Natural killer cell treated with Interleukin-12 subunit alpha and Interleukin-12 subunit beta and Interleukin-15 and Interleukin-18, amount 100 ng/mL, for 72 hours (primary cell): ENCODE results near the gene PRG2. TPM values are rescaled to one million over a fixed set of nuclear protein-coding genes. Genes with fewer than 3 reads are reported as not detected.

Source experiments
- ATAC-seq, 2 donors: fragments of 150-1000 bp; cut with Tn5 transposase in 1 of 2; sonication (Bioruptor Pico), chemical (Tn5 transposase) in 1 of 2; 2 replicates each; pipeline ENCODE4 v1.10.0; 2021
- DNase-seq: peaks from one replicate; pipeline ENCODE4 v3.0.0; 2022; ENCODE audit warnings: low spot score
- H3K27ac Mint-ChIP-seq, 2 donors: 1 replicate in 1 of 2; 2 replicates in 1 of 2; pipeline ENCODE4 v1.8.0; 2022; ENCODE audit warnings: mixed read lengths in 2 of 2, mild to moderate bottlenecking in 1 of 2, moderate library complexity in 1 of 2
- H3K27me3 Mint-ChIP-seq, 2 donors: 1 replicate in 1 of 2; 2 replicates in 1 of 2; pipeline ENCODE4 v1.8.0; 2022; ENCODE audit warnings: mixed read lengths in 2 of 2
- H3K36me3 Mint-ChIP-seq: one replicate; pipeline ENCODE4 v1.8.0; 2022; ENCODE audit warnings: mixed read lengths
- H3K4me1 Mint-ChIP-seq, 2 donors: 1 replicate in 1 of 2; 2 replicates in 1 of 2; pipeline ENCODE4 v1.8.0; 2022; ENCODE audit warnings: low read depth in 2 of 2, mixed read lengths in 2 of 2, mild to moderate bottlenecking in 1 of 2
- H3K4me3 Mint-ChIP-seq: one replicate; pipeline ENCODE4 v1.8.0; 2022; ENCODE audit warnings: mixed read lengths
- H3K9me3 Mint-ChIP-seq: 2 replicates; pipeline ENCODE4 v1.8.0; 2022; ENCODE audit warnings: mixed read lengths
- total RNA-seq, 2 donors: library from RNA; stranded (reverse); gene quantifications; one replicate each; pipeline ENCODE4 v1.2.3, GENCODE V29; 2022

PRG2 gene
- total RNA-seq, 2 donors from 2014 or later: 1.4 to 2.3 TPM

DNA sequence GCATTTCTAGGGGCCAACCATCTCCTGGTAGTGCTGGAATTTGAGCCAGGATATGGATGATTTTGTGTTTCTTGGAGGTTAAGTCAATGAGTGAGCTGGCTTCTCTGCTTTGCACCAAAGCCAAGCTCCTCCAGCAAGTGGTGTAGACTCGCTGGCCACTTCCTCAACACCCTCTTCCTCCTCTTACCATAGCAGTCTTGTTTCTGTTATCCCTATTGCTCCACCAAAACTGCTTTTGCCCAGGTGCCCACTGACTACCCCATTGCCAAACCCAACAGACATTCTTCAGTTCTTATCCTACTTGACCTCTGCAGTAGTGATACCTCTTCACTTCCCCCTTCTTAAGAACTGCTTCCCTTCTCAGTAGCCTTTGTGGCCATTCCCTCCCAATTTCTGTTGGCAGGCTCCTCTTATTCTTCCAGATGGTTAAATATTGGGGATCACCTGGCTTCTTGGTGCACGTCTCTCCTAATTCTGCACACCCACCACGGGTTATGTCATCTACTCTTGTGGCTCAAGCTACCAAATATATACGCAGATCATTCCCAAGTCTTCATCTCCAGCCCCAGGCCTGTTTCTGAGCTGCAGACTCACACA, 7.0 kb upstream of the PRG2 start:
- Mint-ChIP-seq H3K27me3 (peaks cover 0 to 1% of the 10 kb centered on the region in 2 donors), H3K36me3 (no peaks in the 10 kb centered on the region), H3K4me3 (no peak overlapping the region), H3K27ac (no peak overlapping the region), H3K9me3 (no peaks in the 10 kb centered on the region), H3K4me1 (no peaks in the 10 kb centered on the region)
- DNase-seq (no peak), ATAC-seq (no peak)

DNA sequence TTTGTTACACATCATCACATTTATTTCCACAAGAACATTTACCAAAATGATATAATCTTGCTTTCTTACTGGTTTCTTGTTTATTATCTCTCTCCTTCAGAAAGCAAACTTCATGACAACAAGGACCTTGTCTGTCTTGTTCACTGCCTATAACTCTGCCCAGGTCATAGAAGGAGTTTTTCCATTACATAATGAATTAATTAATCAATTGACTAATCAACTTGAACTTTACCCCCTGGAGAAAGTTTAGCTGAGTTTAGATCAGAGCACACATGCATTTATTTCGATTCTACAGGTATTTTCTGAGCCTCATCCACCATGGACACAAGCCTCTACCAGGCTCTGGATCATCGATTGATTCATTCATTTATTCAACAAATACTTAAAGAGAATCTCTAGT, 6.3 kb upstream of the PRG2 start:
- no peak overlapping the region for H3K27ac Mint-ChIP-seq
- H3K36me3 Mint-ChIP-seq: no peaks in the 10 kb centered on the region
- H3K27me3 Mint-ChIP-seq: peaks cover 0 to 6% of the 10 kb centered on the region in 2 donors
- DNase-seq (no peak), ATAC-seq (no peak)
- no peak overlapping the region for H3K4me3 Mint-ChIP-seq
- H3K9me3 Mint-ChIP-seq: no peaks in the 10 kb centered on the region
- no peaks in the 10 kb centered on the region for H3K4me1 Mint-ChIP-seq

- Mint-ChIP-seq H3K27ac (no peak overlapping the region), H3K36me3 (no peaks in the 10 kb centered on the region), H3K9me3 (no peaks in the 10 kb centered on the region), H3K27me3 (peaks cover 0 to 6% of the 10 kb centered on the region in 2 donors), H3K4me3 (no peak overlapping the region), H3K4me1 (no peaks in the 10 kb centered on the region)
- DNase-seq (no peak), ATAC-seq (no peak)
These were observed 5.6 kb upstream of the PRG2 start for GRCh38 chr11:57395905-57396623.

GRCh38 chr11:57394203-57394965, 3.9 kb upstream of the PRG2 start:
- Mint-ChIP-seq H3K4me1 (peaks cover 0 to 4% of the 10 kb centered on the region in 2 donors), H3K36me3 (no peaks in the 10 kb centered on the region), H3K27ac (no peak overlapping the region), H3K9me3 (no peaks in the 10 kb centered on the region), H3K4me3 (no peak overlapping the region), H3K27me3 (peaks cover 6 to 10% of the 10 kb centered on the region in 2 donors)
- DNase-seq (no peak), ATAC-seq (no peak)

DNA sequence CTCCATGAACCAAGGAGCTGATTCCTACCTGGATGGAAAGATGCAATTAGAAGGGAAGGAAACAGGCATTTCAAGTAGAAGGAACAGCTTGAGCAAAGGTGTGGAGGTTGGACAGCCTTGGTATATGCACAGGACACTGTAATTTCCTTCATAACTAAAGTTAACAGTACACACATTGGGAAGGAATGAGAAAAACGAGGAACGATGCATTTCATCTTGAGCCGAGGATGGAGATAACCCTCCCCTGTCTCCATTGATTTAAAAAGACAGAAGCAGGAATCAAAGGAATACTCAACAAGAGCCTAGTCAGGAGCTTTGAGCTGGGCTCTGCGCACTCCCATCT, 2.3 kb upstream of the PRG2 start:
- peaks cover 0 to 5% of the 10 kb centered on the region in 2 donors for H3K4me1 Mint-ChIP-seq
- H3K9me3 Mint-ChIP-seq: no peaks in the 10 kb centered on the region
- H3K36me3 Mint-ChIP-seq: no peaks in the 10 kb centered on the region
- DNase-seq: no peak
- H3K4me3 Mint-ChIP-seq: no peak overlapping the region
- ATAC-seq: no peak
- no peak overlapping the region for H3K27ac Mint-ChIP-seq
- H3K27me3 Mint-ChIP-seq: peaks cover 9 to 13% of the 10 kb centered on the region in 2 donors

DNA sequence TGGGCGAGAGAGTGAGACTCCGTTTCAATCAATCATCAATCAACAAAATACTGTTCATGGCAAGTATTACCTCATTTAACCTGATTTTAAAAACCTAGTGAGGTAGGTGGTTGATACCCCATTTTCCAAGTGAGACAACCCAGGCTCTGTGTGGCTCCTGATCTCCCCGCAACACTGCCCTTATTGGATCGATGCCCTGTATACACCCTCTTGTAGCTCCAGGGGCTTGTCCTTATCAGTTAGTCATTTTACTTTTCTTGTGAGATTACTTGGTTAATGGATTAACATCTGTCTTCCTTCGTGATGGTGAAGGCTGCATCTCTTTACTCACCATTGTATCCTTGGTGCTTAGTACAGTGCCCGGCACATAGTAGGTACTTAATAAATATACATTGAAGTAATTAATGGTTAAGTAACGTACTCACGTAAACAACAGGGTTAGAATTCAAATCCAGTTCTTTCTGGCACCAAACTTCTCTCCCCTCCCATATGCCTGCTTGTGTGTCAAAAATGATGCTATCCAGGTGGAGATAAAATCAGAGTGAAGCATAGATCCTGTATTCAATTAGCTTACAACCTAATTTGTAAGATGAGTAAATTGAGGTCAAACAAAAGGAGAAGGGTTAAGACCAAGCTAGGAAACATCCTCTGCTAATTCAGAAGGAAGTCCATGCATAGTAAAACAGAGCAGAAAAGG, 1.8 kb upstream of the PRG2 start:
- Mint-ChIP-seq H3K36me3 (no peaks in the 10 kb centered on the region), H3K4me1 (peaks cover 0 to 5% of the 10 kb centered on the region in 2 donors), H3K4me3 (no peak overlapping the region), H3K9me3 (no peaks in the 10 kb centered on the region), H3K27ac (no peak overlapping the region), H3K27me3 (peaks cover 9 to 13% of the 10 kb centered on the region in 2 donors)
- no peak for ATAC-seq
- DNase-seq: no peak

DNA sequence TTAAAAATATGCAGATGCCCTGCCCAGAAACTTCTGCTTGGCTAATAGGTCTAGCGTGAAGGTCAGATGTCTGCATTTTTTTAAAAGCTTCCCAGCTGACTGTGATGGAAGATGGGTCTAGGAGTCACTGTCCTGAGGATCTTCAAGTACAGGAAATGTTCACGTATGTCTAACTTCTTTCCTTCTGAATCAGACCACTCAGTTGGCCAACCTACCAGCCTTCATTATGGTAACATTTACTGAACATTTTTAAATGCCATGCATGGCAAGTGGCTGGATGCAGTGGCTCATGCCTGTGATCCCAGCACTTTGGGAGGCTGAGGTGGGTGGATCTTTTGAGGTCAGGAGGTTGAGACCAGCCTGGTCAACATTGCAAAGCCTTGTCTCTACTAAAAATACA, 1.1 kb upstream of the PRG2 start:
- H3K27ac Mint-ChIP-seq: no peak overlapping the region
- H3K36me3 Mint-ChIP-seq: no peaks in the 10 kb centered on the region
- DNase-seq (no peak), ATAC-seq (no peak)
- H3K4me1 Mint-ChIP-seq: peaks cover 0 to 5% of the 10 kb centered on the region in 2 donors
- H3K27me3 Mint-ChIP-seq: peaks cover 9 to 13% of the 10 kb centered on the region in 2 donors
- no peaks in the 10 kb centered on the region for H3K9me3 Mint-ChIP-seq
- no peak overlapping the region for H3K4me3 Mint-ChIP-seq

GRCh38 chr11:57391111-57391510, 661 bp upstream of the PRG2 start:
- ATAC-seq: no peak
- no peak overlapping the region for H3K27ac Mint-ChIP-seq
- H3K27me3 Mint-ChIP-seq: peaks cover 10 to 13% of the 10 kb centered on the region in 2 donors
- H3K4me3 Mint-ChIP-seq: no peak overlapping the region
- no peaks in the 10 kb centered on the region for H3K36me3 Mint-ChIP-seq
- H3K4me1 Mint-ChIP-seq: peaks cover 0 to 5% of the 10 kb centered on the region in 2 donors
- DNase-seq: no peak
- H3K9me3 Mint-ChIP-seq: no peaks in the 10 kb centered on the region

DNA sequence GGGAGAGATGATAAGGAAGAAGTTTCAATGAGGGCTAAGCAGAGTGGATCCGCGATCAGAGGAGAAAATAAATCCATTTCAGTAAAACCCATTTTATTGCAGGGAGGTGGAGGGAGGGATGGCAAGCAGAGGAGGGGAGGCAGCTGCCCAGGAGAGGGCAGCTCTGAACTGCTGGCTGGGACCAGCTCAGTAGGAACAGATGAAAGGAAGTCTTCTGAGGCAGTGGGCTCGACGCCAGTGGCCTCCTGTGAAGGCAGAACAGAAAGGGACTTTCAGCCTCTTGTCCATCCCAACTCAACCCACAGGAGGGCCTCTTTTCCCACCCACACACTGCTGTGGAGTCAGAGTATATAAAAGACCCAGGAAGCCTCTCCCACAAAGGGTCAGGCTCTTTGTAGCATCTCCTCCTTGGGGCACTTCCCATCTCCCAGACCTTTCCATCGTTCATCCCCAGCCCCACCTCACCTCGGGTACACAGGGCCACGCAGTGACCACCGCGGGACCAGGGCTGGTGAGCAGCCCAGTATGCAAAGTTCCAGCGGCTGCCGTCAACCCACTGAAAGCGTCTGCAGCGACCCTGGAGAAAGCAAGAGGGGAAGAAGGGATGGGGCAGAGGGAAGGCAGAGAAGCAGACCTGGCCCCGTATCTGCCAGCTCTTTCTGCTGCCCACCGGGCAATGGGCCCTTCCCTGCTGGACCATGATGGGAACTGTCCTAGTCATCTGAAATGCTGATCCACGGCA, 3.0 kb downstream of the PRG2 start:
- H3K36me3 Mint-ChIP-seq: no peaks in the 10 kb centered on the region
- ATAC-seq (no peak), DNase-seq (no peak)
- peaks cover 0 to 5% of the 10 kb centered on the region in 2 donors for H3K4me1 Mint-ChIP-seq
- H3K27ac Mint-ChIP-seq: no peak overlapping the region
- no peaks in the 10 kb centered on the region for H3K9me3 Mint-ChIP-seq
- no peak overlapping the region for H3K4me3 Mint-ChIP-seq
- peaks cover 11 to 15% of the 10 kb centered on the region in 2 donors for H3K27me3 Mint-ChIP-seq

DNA sequence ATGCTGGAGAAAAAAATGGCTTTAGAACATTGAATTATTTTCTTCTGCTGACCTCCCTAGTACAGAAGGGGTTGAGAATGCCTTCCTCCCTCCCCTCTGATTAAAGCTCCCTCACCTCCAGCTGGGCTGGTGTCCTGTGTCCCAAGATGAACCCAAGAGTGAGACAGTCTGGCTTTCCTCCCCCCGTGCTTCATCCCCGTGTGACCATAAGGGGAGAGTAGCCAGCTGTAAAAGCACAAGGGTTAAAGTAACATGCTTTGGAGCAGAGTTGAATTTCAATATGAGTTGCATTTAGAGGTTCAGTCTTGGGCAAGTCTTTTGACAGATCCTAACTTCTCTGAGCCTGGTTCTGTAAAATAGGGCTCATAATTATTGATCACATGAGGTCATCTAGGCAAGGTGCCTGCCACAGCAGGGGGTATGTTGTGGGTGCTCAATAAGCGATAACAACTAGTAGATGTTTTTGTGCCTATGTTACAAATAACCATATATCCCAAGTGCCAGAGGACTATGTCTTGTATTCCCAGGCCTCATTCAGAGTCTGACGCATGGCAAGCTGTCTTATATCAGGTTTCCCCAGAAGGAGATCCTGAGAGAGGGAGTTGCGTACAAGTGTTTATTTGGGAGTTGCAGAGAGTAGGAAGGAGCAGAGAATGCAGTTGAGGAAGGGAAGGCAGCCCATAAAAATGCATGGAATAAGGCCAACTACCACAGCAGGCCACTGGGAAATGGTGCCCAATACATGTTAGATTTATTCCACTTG, 4.1 kb downstream of the PRG2 start:
- Mint-ChIP-seq H3K27me3 (peaks cover 14 to 15% of the 10 kb centered on the region in 2 donors), H3K4me3 (no peak overlapping the region), H3K4me1 (peaks cover 0 to 5% of the 10 kb centered on the region in 2 donors), H3K9me3 (no peaks in the 10 kb centered on the region), H3K36me3 (no peaks in the 10 kb centered on the region), H3K27ac (no peak overlapping the region)
- DNase-seq: no peak
- no peak for ATAC-seq

GRCh38 chr11:57380975-57381374, 9.5 kb downstream of the PRG2 start, which contains the start of gene PRG3:
PRG3 (minus strand) TSS chr11:57381150; CDS start chr11:57380708, 442 bp downstream.
- peaks cover 20 to 21% of the 10 kb centered on the region in 2 donors for H3K27me3 Mint-ChIP-seq
- no peak within 1 kb of the TSS for H3K4me3 Mint-ChIP-seq
- ATAC-seq (peak in 1 of 2 donors; percentile 46), DNase-seq (no peak)
- H3K9me3 Mint-ChIP-seq: no peaks in the 10 kb centered on the region
- no peak within 1 kb of the TSS for H3K27ac Mint-ChIP-seq
- no peaks in the 10 kb centered on the region for H3K36me3 Mint-ChIP-seq
- no peaks in the 10 kb centered on the region for H3K4me1 Mint-ChIP-seq

DNA sequence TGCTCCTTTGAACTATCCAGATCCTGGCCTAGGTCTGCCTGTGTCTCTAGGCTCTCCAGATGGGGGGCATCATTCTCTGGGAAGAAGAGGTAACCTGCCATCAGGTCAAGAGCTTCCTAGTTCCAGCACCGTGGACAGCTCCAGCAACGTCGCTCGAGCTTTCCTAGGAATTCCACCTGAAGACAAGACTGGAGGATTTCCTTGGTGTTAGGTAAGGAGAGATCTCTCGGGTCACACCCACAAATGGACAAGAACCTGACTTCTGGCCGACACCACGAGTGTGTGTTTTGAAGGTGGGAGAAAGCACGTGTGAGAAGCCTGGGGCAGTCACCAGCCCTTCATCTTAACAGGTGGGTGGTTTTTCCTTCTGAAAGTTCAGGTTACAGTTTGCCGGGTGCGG, 10.7 kb downstream of the PRG2 start:
- no peak for DNase-seq
- Mint-ChIP-seq H3K9me3 (no peaks in the 10 kb centered on the region), H3K27me3 (peaks cover 17 to 20% of the 10 kb centered on the region in 2 donors), H3K4me1 (no peaks in the 10 kb centered on the region), H3K4me3 (no peak overlapping the region), H3K27ac (no peak overlapping the region), H3K36me3 (no peaks in the 10 kb centered on the region)
- ATAC-seq: no peak
